GM23338 (cell line): ENCODE measurements around the gene SRMS. TPM values are rescaled to one million over a fixed set of nuclear protein-coding genes. Genes with fewer than 3 reads are reported as not detected.

Experiments
- ATAC-seq: fragments of 200-7000 bp; cut with Tn5 transposase; 3 replicates; pipeline ENCODE4 v1.9.1; 2020
- DNase-seq: peaks from one replicate; pipeline ENCODE4 v3.0.0-alpha.2; 2015; ENCODE audit warnings: low spot score
- H2AFZ ChIP-seq: fragments of 200-600 bp; sonication (generic); 2 replicates; pipeline ENCODE4 v1.8.0; 2016; ENCODE audit warnings: antibody characterized with exemption, mild to moderate bottlenecking, moderate library complexity
- H3F3A ChIP-seq: fragments of 200-600 bp; sonication (generic); replicated peaks from 2 replicates; pipeline ENCODE4 v1.8.0; 2017; ENCODE audit warnings: antibody characterized with exemption, mixed run types, low read depth
- H3K27ac ChIP-seq: fragments of 200-600 bp; sonication (generic); 2 replicates; pipeline ENCODE4 v1.6.1; 2016; ENCODE audit warnings: low read depth
- H3K27me3 ChIP-seq: fragments of 200-600 bp; sonication (generic); 2 replicates; pipeline ENCODE4 v1.8.0; 2016; ENCODE audit warnings: mild to moderate bottlenecking, mixed run types, moderate library complexity; ENCODE audit not compliant: insufficient read depth
- H3K36me3 ChIP-seq: fragments of 200-600 bp; sonication (generic); 2 replicates; pipeline ENCODE4 v1.8.0; 2016; ENCODE audit warnings: mild to moderate bottlenecking; ENCODE audit not compliant: insufficient read depth
- H3K4me1 ChIP-seq: fragments of 200-600 bp; sonication (generic); 2 replicates; pipeline ENCODE4 v1.8.0; 2016; ENCODE audit warnings: mild to moderate bottlenecking, moderate library complexity; ENCODE audit not compliant: insufficient read depth
- H3K4me2 ChIP-seq: fragments of 200-600 bp; sonication (generic); 2 replicates; pipeline ENCODE4 v1.7.1; 2017; ENCODE audit warnings: mixed run types
- H3K4me3 ChIP-seq: fragments of 200-600 bp; sonication (generic); 2 replicates; pipeline ENCODE4 v1.6.1; 2016; ENCODE audit warnings: mixed run types
- H3K79me2 ChIP-seq: fragments of 200-600 bp; sonication (generic); replicated peaks from 2 replicates; pipeline ENCODE4 v1.8.0; 2017; ENCODE audit warnings: mild to moderate bottlenecking; ENCODE audit not compliant: insufficient read depth
- H3K9me2 ChIP-seq: fragments of 200-600 bp; sonication (generic); 2 replicates; pipeline ENCODE4 v1.8.0; 2017; ENCODE audit not compliant: insufficient read depth
- H4K20me1 ChIP-seq: fragments of 200-600 bp; sonication (generic); replicated peaks from 2 replicates; pipeline ENCODE4 v1.8.0; 2017; ENCODE audit warnings: mild to moderate bottlenecking; ENCODE audit not compliant: insufficient read depth
- H3K27ac Mint-ChIP-seq: 2 replicates; pipeline ENCODE4 v1.8.0; 2020; ENCODE audit warnings: inconsistent platforms, mild to moderate bottlenecking, moderate library complexity, mixed read lengths
- H3K27me3 Mint-ChIP-seq: 3 replicates; pipeline ENCODE4 v1.8.0; 2022; ENCODE audit warnings: low read depth, mild to moderate bottlenecking, moderate library complexity, mixed read lengths, inconsistent platforms; ENCODE audit not compliant: insufficient read depth, poor library complexity
- H3K36me3 Mint-ChIP-seq: 3 replicates; pipeline ENCODE4 v1.8.0; 2021; ENCODE audit warnings: low read depth, mild to moderate bottlenecking, inconsistent platforms, moderate library complexity, mixed read lengths
- H3K4me1 Mint-ChIP-seq: 3 replicates; pipeline ENCODE4 v1.8.0; 2020; ENCODE audit warnings: mild to moderate bottlenecking, inconsistent platforms, mixed read lengths
- H3K4me3 Mint-ChIP-seq: 3 replicates; pipeline ENCODE4 v1.8.0; 2021; ENCODE audit warnings: moderate library complexity, mild to moderate bottlenecking, inconsistent platforms, mixed read lengths
- H3K9me3 Mint-ChIP-seq: 3 replicates; pipeline ENCODE4 v1.8.0; 2020; ENCODE audit warnings: moderate library complexity, mild to moderate bottlenecking, inconsistent platforms, mixed read lengths
- CREB1 ChIP-seq: fragments of 250-450 bp; sonication (Bioruptor Pico); IDR thresholded peaks from 2 replicates; pipeline ENCODE4 v1.5.0; 2020; ENCODE audit warnings: low read depth, mild to moderate bottlenecking, moderate library complexity
- CTCF ChIP-seq, 2 experiments: fragments of 200-600 bp in 1 of 2; sonication (generic) in 1 of 2; conservative IDR thresholded peaks; 2 replicates each; pipeline versions ENCODE4 v1.5.1 to v1.6.1; 2016 to 2017; ENCODE audit warnings: antibody characterized with exemption in 2 of 2, low read depth in 2 of 2, mild to moderate bottlenecking in 2 of 2, moderate library complexity in 1 of 2
- ETS1 ChIP-seq: IDR thresholded peaks from 2 replicates; pipeline ENCODE4 v1.6.1; 2016; ENCODE audit warnings: antibody characterized with exemption
- EZH2 ChIP-seq: fragments of 200-600 bp; sonication (generic); IDR thresholded peaks from one replicate; pipeline ENCODE4 v1.8.0; 2017; ENCODE audit warnings: antibody characterized with exemption, mild to moderate bottlenecking, low read depth; ENCODE audit not compliant: unreplicated experiment
- EZH2phosphoT487 ChIP-seq: fragments of 200-600 bp; sonication (generic); IDR thresholded peaks from one replicate; pipeline ENCODE4 v1.8.1; 2018; ENCODE audit warnings: antibody characterized with exemption; ENCODE audit not compliant: unreplicated experiment
- JUNB ChIP-seq: IDR thresholded peaks from one replicate; pipeline ENCODE4 v1.6.1; 2016; ENCODE audit warnings: antibody characterized with exemption; ENCODE audit not compliant: unreplicated experiment
- NANOG ChIP-seq: IDR thresholded peaks from 2 replicates; pipeline ENCODE4 v1.6.1; 2016; ENCODE audit warnings: antibody characterized with exemption, borderline replicate concordance
- POLR2AphosphoS5 ChIP-seq: IDR thresholded peaks from 2 replicates; pipeline ENCODE4 v1.6.1; 2016; ENCODE audit warnings: antibody characterized with exemption, low read depth
- REST ChIP-seq: IDR thresholded peaks from one replicate; pipeline ENCODE4 v1.6.1; 2018; ENCODE audit warnings: antibody characterized with exemption; ENCODE audit not compliant: unreplicated experiment
- STAT1 ChIP-seq: IDR thresholded peaks from one replicate; pipeline ENCODE4 v1.6.1; 2016; ENCODE audit warnings: antibody characterized with exemption; ENCODE audit not compliant: unreplicated experiment
- ZNF114 ChIP-seq: fragments of 250-450 bp; sonication (Bioruptor Pico); IDR thresholded peaks from 2 replicates; pipeline ENCODE4 v1.5.0; 2020; ENCODE audit warnings: mild to moderate bottlenecking, moderate library complexity
- ZNF331 ChIP-seq: fragments of 250-450 bp; sonication (Bioruptor Pico); IDR thresholded peaks from 2 replicates; pipeline ENCODE4 v1.5.0; 2020; ENCODE audit warnings: low read depth, mild to moderate bottlenecking, moderate library complexity
- polyA plus RNA-seq: library from polyadenylated mRNA; unstranded; fragments of >200 nt; fragmentation: Nextera tagmentation; extraction: Ambion mirVana; gene quantifications from 2 replicates; pipeline ENCODE4 v1.2.1, GENCODE V29; 2016
- total RNA-seq: library from RNA; depleted of rRNA; stranded (reverse); fragments of >200 nt; shearing (Covaris generic); gene quantifications from 2 replicates; pipeline ENCODE4 v1.2.3, GENCODE V29; 2014

The SRMS gene
- total and polyA plus RNA-seq, 2 experiments from 2014 or later = 0.23 to 0.59 TPM

GRCh38 chr20:63586797-63587196 lies 39.2 kb upstream of the SRMS start:
- DNase-seq (no peak), ATAC-seq (no peak)
- Histone ChIP-seq H3K36me3 (no peaks in the 10 kb centered on the region), H3K79me2 (no peaks in the 10 kb centered on the region), H4K20me1 (no peaks in the 10 kb centered on the region), H3K4me2 (no peak overlapping the region), H3F3A (0 out of 2 replicates have a peak, but pooled peaks cover 2% of the 10 kb centered on the region), H3K27me3 (no peaks in the 10 kb centered on the region), H2AFZ (no peak overlapping the region), H3K4me3 (no peak overlapping the region), H3K9me2 (no peaks in the 10 kb centered on the region), H3K27ac (no peak overlapping the region), H3K4me1 (no peaks in the 10 kb centered on the region)
- Mint-ChIP-seq H3K9me3 (no peaks in the 10 kb centered on the region), H3K27me3 (peaks cover 8% of the 10 kb centered on the region), H3K4me1 (no peaks in the 10 kb centered on the region), H3K27ac (no peak overlapping the region), H3K36me3 (peaks cover 12% of the 10 kb centered on the region), H3K4me3 (no peak overlapping the region)
- TF ChIP-seq ETS1 = no peak
- no peak for TF ChIP-seq EZH2
- TF ChIP-seq POLR2AphosphoS5 = no peak
- TF ChIP-seq EZH2phosphoT487 = no peak
- no peak for TF ChIP-seq ZNF331 (CRISPR knock-in tag)
- TF ChIP-seq JUNB = no peak
- no peak for TF ChIP-seq CREB1 (CRISPR knock-in tag)
- TF ChIP-seq CTCF (conservative IDR thresholded peaks at IDR 0.05; ENCODE audit: low read depth in 2 of 2) = no peak
- TF ChIP-seq ZNF114 (CRISPR knock-in tag) = no peak
- TF ChIP-seq STAT1 = no peak
- TF ChIP-seq NANOG = no peak
- no peak for TF ChIP-seq REST
